Stomach (tissue), 9 donors: ENCODE data around the gene LNX2. TPM values are rescaled to one million over a fixed set of nuclear protein-coding genes. Genes with fewer than 3 reads are reported as not detected.

ENCODE experiments used
- DNase-seq, 2 donors: peaks; one replicate each; pipeline versions ENCODE4 v3.0.0 to v3.0.0-alpha.2; 2013 to 2019
- H3K27ac ChIP-seq, 5 donors: fragments of 200-600 bp in 4 of 5; sonication (generic) in 4 of 5; one replicate each; pipeline ENCODE4 v1.5.1; 2013 to 2019; ENCODE audit warnings: mild to moderate bottlenecking in 1 of 5, moderate library complexity in 1 of 5
- H3K27me3 ChIP-seq, 3 donors: fragments of 200-600 bp; sonication (generic); one replicate each; pipeline ENCODE4 v1.5.1; 2017 to 2019; ENCODE audit warnings: mixed run types in 1 of 3
- H3K36me3 ChIP-seq, 4 donors: fragments of 200-600 bp; sonication (generic); 1 replicate in 3 of 4; 2 replicates in 1 of 4; pipeline ENCODE4 v1.5.1; 2016 to 2019
- H3K4me1 ChIP-seq, 4 donors: fragments of 200-600 bp; sonication (generic); one replicate each; pipeline ENCODE4 v1.5.1; 2016 to 2019
- H3K4me3 ChIP-seq, 4 donors: fragments of 200-600 bp; sonication (generic) in 3 of 4; one replicate each; pipeline ENCODE4 v1.5.1; 2016 to 2019; ENCODE audit warnings: mild to moderate bottlenecking in 1 of 4
- H3K9me3 ChIP-seq, 4 donors: fragments of 200-600 bp; sonication (generic); one replicate each; pipeline ENCODE4 v1.5.1; 2016 to 2019
- EP300 ChIP-seq: sonication (generic); formaldehyde crosslinking; IDR thresholded peaks from one replicate; pipeline ENCODE4 v1.6.1; 2017; ENCODE audit warnings: antibody characterized with exemption
- POLR2A ChIP-seq, 4 donors: fragments of 450-650 bp; IDR thresholded peaks; one replicate each; pipeline ENCODE4 v1.6.1; 2016; ENCODE audit warnings: antibody characterized with exemption in 4 of 4, control low read depth in 2 of 4, mild to moderate bottlenecking in 1 of 4, moderate library complexity in 1 of 4
- POLR2AphosphoS5 ChIP-seq, 3 donors: sonication (generic); formaldehyde crosslinking; IDR thresholded peaks; one replicate each; pipeline ENCODE4 v1.6.1; 2016; ENCODE audit warnings: antibody characterized with exemption in 3 of 3
- WGBS, 5 donors: extraction: QIAGEN DNeasy Blood & Tissue Kit in 3 of 5; methylation state at CpG; one replicate each; pipeline versions ENCODE4 v1.1.5 to v1.1.7; 2013 to 2018; 5-methylcytosine and 5-hydroxymethylcytosine counted together
- intact Hi-C: fragments of 100-400 bp; cut with DNase I; formaldehyde crosslinking; loops from one replicate; pipeline ENCODE4 v1.15.1; 2023; ENCODE audit warnings: low total_unique reads
- polyA plus RNA-seq, 3 donors: library from polyadenylated mRNA; stranded (reverse); fragments of 200-250 nt; gene quantifications; one replicate each; pipeline ENCODE4 v1.2.3, GENCODE V29; 2013
- total RNA-seq, 5 donors: library from RNA; depleted of rRNA; stranded (reverse); fragments of >200 nt; gene quantifications; one replicate each; pipeline versions ENCODE4 v1.1.0 to v1.2.3, GENCODE V29; 2014 to 2016
- TF ChIP-seq, protein P1 (sequence below), 7 experiments: fragments of 450-650 bp in 4 of 7; fragments of 200-600 bp in 3 of 7; sonication (generic) in 3 of 7; IDR thresholded peaks; one replicate each; pipeline ENCODE4 v1.5.1; 2016 to 2019; ENCODE audit warnings: antibody characterized with exemption in 7 of 7, control low read depth in 2 of 7, mild to moderate bottlenecking in 1 of 7
- donor health status: healthy with polysubstance abuse.
- donor health status: Bipolar disorder and iron deficiency.
- donor health status: healthy.

LNX2 gene
- total and polyA plus RNA-seq, 8 donors = 3.5 to 35.7 (median 9.3) TPM

- intact Hi-C loops = no loop called here
- Histone ChIP-seq H3K27me3 (peaks cover 0 to 5% (median 0%) of the 10 kb centered on the region in 3 donors), H3K36me3 (no peaks in the 10 kb centered on the region), H3K9me3 (no peaks in the 10 kb centered on the region), H3K4me1 (peaks cover 0 to 7% (median 0%) of the 10 kb centered on the region in 4 donors), H3K27ac (no peak overlapping the region), H3K4me3 (no peak overlapping the region)
- TF ChIP-seq, protein P1, sequence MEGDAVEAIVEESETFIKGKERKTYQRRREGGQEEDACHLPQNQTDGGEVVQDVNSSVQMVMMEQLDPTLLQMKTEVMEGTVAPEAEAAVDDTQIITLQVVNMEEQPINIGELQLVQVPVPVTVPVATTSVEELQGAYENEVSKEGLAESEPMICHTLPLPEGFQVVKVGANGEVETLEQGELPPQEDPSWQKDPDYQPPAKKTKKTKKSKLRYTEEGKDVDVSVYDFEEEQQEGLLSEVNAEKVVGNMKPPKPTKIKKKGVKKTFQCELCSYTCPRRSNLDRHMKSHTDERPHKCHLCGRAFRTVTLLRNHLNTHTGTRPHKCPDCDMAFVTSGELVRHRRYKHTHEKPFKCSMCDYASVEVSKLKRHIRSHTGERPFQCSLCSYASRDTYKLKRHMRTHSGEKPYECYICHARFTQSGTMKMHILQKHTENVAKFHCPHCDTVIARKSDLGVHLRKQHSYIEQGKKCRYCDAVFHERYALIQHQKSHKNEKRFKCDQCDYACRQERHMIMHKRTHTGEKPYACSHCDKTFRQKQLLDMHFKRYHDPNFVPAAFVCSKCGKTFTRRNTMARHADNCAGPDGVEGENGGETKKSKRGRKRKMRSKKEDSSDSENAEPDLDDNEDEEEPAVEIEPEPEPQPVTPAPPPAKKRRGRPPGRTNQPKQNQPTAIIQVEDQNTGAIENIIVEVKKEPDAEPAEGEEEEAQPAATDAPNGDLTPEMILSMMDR (IDR thresholded peaks at IDR 0.05) = no peak
- TF ChIP-seq POLR2A (IDR thresholded peaks at IDR 0.05) (no peak), POLR2AphosphoS5 (IDR thresholded peaks at IDR 0.05) (no peak), EP300 (no peak)
- WGBS, 5 donors = 83 to 93% (median 91%) methylated on average over 9 of the region's 9 CpGs
- DNase-seq = no peak
Measured at GRCh38 chr13:27508802-27509201, 111.5 kb downstream of the LNX2 start.

- no peak overlapping the region for H3K4me3 ChIP-seq
- H3K36me3 ChIP-seq = no peaks in the 10 kb centered on the region
- peaks cover 0 to 5% (median 0%) of the 10 kb centered on the region in 3 donors for H3K27me3 ChIP-seq
- WGBS, 5 donors = 87 to 97% (median 95%) methylated on average over 3 of the region's 3 CpGs
- H3K9me3 ChIP-seq = no peaks in the 10 kb centered on the region
- H3K27ac ChIP-seq = no peak overlapping the region
- intact Hi-C loops = no loop called here
- no peak for DNase-seq
- TF ChIP-seq EP300 (no peak), POLR2A (IDR thresholded peaks at IDR 0.05) (no peak), POLR2AphosphoS5 (IDR thresholded peaks at IDR 0.05) (no peak)
- TF ChIP-seq, protein P1 (IDR thresholded peaks at IDR 0.05) = no peak
- peaks cover 0 to 16% (median 0%) of the 10 kb centered on the region in 4 donors for H3K4me1 ChIP-seq
Measured at GRCh38 chr13:27505792-27506191, 114.5 kb downstream of the LNX2 start.

DNA sequence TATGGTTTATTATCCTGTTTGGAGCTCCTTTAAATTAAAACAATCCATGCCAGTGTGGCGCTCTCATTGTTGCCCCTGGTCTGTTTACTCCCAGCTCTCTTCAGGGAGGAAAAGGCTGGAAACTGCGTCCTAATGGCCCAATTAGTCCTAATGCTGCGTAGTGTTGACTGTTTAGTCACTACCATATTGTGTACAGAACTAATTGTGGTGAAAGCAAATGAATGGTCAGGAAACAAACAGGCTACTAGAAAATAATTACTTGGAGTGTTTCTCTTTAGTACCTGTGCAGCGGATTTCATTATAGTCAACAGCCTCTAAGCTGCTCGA, 115.5 kb downstream of the LNX2 start:
- TF ChIP-seq EP300 = no peak
- TF ChIP-seq, protein P1 (IDR thresholded peaks at IDR 0.05) = no peak
- no peak for TF ChIP-seq POLR2AphosphoS5 (IDR thresholded peaks at IDR 0.05)
- no peak for TF ChIP-seq POLR2A (IDR thresholded peaks at IDR 0.05)
- Histone ChIP-seq H3K4me3 (no peak overlapping the region), H3K27me3 (no peaks in the 10 kb centered on the region), H3K4me1 (peaks cover 0 to 16% (median 0%) of the 10 kb centered on the region in 4 donors), H3K27ac (peak overlapping the region in 1 of 5 donors; percentile 34), H3K36me3 (no peaks in the 10 kb centered on the region), H3K9me3 (no peaks in the 10 kb centered on the region)
- DNase-seq = no peak
- 88 to 97% (median 95%) methylated on average over 5 of the region's 5 CpGs for WGBS, 5 donors
- intact Hi-C loops = no loop called here

- no peak for DNase-seq
- Histone ChIP-seq H3K9me3 (no peaks in the 10 kb centered on the region), H3K4me1 (peaks cover 0 to 16% (median 0%) of the 10 kb centered on the region in 4 donors), H3K27me3 (no peaks in the 10 kb centered on the region), H3K4me3 (no peak overlapping the region), H3K27ac (peak overlapping the region in 1 of 5 donors; percentile 34), H3K36me3 (no peaks in the 10 kb centered on the region)
- TF ChIP-seq, protein P1 (IDR thresholded peaks at IDR 0.05) = no peak
- no peak for TF ChIP-seq POLR2AphosphoS5 (IDR thresholded peaks at IDR 0.05)
- TF ChIP-seq EP300 = no peak
- TF ChIP-seq POLR2A (IDR thresholded peaks at IDR 0.05) = no peak
- WGBS, 5 donors = 68 to 80% (median 74%) methylated on average over 12 of the region's 12 CpGs
- intact Hi-C loops = no loop called here
Measured at GRCh38 chr13:27504128-27504867, 116.0 kb downstream of the LNX2 start.
